Measurements from ENCODE around the gene CCDC50.

The CCDC50 gene

DNA sequence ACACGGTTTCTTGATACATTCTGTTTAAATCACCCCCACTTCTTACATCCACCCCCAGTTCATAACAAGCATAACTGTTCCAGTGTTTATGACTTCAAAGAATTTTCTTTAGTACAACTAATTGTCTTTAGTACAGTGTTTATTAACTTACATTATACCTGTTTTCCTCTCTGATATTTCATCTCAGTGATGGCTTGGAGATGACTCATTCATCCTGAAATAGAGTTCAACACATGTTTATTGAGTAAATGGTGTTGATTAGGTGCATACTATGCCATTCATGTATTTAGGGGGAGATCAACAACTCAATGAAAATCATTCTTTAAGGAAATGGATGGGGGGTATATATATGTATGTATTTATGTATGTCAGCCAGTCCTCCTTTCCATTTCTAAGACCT lies 22.8 kb downstream of the CCDC50 start:
- no peak for DNase-seq

- DNase-seq = no peak
These were observed 24.0 kb downstream of the CCDC50 start for GRCh38 chr3:191353022-191353777.

GRCh38 chr3:191355406-191355805 lies 26.2 kb downstream of the CCDC50 start:
- no peak for DNase-seq

DNA sequence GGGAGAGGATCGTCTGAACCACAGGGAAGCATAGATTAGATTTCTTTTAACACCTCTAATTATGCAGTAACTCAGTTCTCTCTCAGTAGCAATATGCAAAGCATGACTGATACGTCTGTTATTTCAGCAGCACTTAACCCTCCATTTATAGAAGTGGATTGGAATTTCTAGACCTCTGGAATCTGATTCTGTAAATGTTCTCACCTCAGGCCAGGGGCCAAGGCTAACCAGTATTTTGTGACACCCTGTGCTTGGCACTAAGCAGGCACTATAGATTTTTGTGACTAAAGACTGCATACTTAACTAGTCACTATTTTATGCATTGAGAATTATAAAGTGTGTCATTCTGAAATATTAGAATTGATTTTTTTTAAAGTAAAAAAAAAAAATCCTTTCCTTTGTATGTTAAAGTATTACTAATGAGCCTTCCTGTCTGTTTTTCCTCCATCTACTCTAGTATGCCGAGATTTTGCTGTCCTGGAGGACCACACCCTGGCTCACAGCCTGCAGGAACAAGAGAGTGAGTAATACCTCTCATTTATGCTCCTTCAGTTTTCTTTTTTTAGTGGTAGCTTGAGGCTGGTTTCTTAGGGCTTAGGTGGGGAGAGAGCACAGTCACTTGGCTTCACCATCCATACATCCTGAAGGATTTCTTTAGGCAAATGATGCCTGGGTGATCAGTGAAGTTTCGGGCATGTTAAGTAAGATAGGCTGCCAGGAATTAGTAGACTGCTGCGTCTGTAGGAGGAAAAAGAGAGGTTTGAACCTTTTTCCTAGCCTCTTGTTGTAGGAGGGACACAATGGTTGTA lies 27.6 kb downstream of the CCDC50 start:
- DNase-seq = no peak

- DNase-seq = no peak
These were observed 28.7 kb downstream of the CCDC50 start for GRCh38 chr3:191357909-191358308.

- no peak for DNase-seq
These were observed 29.7 kb downstream of the CCDC50 start for GRCh38 chr3:191358929-191359328.

- no peak for DNase-seq
These were observed 31.4 kb downstream of the CCDC50 start for GRCh38 chr3:191360620-191361019.

DNA sequence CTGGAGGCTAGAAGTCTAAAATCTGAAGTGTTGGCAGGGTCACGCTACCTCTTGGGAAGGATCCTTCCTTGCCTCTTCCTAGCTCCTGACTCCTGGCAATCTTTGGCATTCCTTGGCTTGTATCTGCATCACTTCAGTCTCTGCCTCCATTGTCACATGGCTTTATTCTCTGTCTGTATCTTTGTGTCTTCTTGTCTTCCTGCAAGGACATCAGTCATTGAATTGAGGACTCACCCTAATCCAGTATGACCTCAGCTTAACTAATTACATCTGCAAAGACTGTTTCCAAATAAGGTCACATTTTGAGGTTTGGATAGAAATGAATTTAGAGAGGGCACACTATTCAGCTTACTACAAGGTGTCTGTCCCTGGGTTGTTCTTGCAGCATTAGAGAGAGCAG lies 32.3 kb downstream of the CCDC50 start:
- no peak for DNase-seq

DNA sequence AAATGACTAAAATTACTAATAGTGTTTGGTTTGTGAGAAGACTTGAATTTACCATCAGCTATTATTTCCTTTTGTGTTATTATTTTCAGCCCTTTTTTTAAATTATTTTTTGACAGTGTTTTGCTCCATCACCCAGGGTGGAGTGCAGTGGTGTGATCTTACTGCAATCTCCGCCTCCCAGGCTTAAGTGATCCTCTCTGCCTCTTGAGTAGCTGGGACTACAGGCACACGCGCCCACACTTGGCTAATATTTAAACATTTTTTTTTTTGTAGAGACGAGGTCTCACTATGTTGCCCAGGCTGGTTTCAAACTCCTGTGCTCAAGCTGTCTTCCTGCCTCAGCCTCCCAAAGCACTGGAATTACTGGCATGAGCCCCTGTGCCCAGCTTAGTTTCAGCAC lies 32.8 kb downstream of the CCDC50 start:
- no peak for DNase-seq

DNA sequence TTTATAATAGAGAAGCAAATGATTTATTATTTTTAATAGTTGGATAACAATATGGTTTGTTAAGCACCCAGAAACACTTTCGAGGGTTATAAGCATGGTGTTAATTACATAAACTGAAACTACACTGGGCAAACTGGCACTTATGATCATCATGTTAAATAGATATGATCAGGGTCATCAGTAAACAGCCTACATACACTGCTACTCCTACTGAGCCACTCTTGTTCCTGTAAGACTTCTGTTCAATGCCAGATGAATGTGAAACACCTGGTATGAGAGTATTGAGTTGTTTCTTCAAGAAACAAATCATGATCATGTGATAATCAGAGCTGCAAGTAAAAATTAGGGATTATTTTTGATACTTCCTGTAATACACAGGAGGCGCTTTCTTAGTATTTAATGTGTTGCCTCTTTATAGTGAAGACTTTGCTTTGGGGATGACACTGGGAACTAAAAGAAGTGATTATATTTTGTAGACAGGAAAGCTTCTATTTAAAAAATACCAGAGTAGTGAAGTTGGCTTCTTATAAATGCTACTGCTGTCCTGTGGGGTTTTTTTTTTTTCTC lies 33.4 kb downstream of the CCDC50 start:
- DNase-seq = no peak

- DNase-seq = no peak
These were observed 34.0 kb downstream of the CCDC50 start for GRCh38 chr3:191363221-191363620.

- DNase-seq = no peak
These were observed 37.5 kb downstream of the CCDC50 start for GRCh38 chr3:191366675-191367074.

GRCh38 chr3:191368755-191369615 lies 39.8 kb downstream of the CCDC50 start:
- no peak for DNase-seq

- DNase-seq = no peak
These were observed 40.4 kb downstream of the CCDC50 start for GRCh38 chr3:191369616-191370010.

- DNase-seq = no peak
These were observed 42.9 kb downstream of the CCDC50 start for GRCh38 chr3:191372122-191372521.

GRCh38 chr3:191373327-191373726 lies 44.1 kb downstream of the CCDC50 start:
- DNase-seq = no peak

GRCh38 chr3:191376516-191377141 lies 47.4 kb downstream of the CCDC50 start:
- DNase-seq = peak; percentile 42

GRCh38 chr3:191378142-191378812 lies 49.1 kb downstream of the CCDC50 start:
- DNase-seq = no peak

GRCh38 chr3:191379446-191379845 lies 50.3 kb downstream of the CCDC50 start:
- no peak for DNase-seq

GRCh38 chr3:191380001-191380400 lies 50.8 kb downstream of the CCDC50 start:
- DNase-seq = no peak

DNA sequence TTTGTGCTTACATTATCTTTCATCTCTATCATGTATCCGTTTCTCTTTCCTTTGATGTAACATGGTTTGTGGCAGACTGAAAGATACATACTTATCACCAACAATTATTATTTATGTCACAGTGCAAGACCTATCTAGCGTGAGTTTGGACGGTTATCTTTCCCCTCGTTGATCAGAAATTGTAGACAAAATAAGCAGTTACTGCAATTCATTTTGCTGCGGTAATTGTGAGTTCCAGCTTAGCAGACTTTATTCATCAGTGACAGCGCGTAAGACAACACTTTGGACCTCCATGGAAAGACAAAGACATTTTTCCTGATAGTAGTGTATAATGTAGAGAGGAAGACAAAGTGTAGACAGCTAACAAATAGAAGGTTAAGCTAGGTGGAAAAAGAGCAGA lies 52.1 kb downstream of the CCDC50 start:
- DNase-seq = no peak

- DNase-seq = no peak
These were observed 53.5 kb downstream of the CCDC50 start for GRCh38 chr3:191382661-191383060.
